ENCODE results near the gene PPP1R9B.

Gene PPP1R9B

GRCh38 chr17:50129728-50130558 lies 20.5 kb downstream of the PPP1R9B start, which contains the start of gene SAMD14:
TSS of gene SAMD14 (minus strand) at chr17:50130160. CDS start at chr17:50124959, 5,201 bp downstream.
- H3K27ac ChIP-seq = no peak within 1 kb of the TSS
- no peak for DNase-seq (ENCODE audit: low read depth, low spot score)

DNA sequence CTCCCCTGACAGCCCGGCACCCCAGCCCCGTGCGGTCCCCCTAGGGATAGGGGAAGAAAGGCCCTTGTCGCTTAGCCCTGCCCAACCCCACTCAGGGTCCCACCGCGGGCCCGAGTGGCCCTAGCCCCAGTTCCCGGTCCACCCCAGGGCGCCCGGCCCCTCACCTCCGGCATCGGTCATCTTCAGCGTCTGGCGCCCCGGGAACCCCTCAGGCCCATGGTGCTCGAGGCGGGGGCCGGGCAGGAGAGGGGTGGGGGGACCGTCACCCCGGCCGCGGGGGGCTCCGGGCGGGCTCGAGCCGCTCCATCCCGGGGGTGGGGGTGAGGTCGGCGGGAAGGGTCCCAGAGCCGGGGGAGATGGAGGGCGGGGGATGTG lies 21.1 kb downstream of the PPP1R9B start:
- H3K27ac ChIP-seq = no peak overlapping the region
- DNase-seq (ENCODE audit: low read depth, low spot score) = no peak

- H3K27ac ChIP-seq = no peak overlapping the region
- DNase-seq (ENCODE audit: low read depth, low spot score) = no peak
Measured at GRCh38 chr17:50128441-50129352, 21.8 kb downstream of the PPP1R9B start.

DNA sequence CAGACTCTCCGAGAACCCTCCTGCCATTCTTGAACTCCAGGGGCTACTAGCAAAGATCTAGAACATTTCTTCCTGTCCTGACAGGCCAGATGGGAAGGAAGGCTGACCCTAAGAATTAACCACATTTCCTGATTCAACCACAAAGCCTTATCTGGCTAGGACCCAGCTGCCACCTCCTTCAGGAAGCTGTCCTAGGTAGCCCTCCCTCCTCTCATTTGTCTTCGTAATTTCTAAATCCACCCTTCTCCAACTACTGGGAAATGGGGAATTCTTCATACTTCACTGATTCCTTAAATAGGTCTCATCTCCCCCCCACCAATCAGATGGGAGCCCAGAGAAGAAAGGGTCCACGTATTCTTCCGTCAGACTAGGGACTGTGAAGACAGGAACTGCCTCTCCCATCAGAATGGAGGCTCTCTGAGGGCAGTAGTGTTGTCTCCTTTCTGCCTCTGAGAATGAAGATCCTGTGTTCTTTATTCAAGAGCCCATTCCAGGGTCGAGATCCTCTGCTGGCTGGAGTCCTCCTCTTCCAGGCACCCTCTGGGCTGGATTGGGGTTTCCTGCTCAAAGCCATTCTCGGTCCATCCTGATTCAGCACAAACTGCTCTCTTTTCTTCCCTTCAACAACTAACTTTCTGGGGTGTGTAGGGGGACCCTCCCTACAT lies 22.6 kb downstream of the PPP1R9B start:
- no peak for DNase-seq (ENCODE audit: low read depth, low spot score)
- no peak overlapping the region for H3K27ac ChIP-seq

DNA sequence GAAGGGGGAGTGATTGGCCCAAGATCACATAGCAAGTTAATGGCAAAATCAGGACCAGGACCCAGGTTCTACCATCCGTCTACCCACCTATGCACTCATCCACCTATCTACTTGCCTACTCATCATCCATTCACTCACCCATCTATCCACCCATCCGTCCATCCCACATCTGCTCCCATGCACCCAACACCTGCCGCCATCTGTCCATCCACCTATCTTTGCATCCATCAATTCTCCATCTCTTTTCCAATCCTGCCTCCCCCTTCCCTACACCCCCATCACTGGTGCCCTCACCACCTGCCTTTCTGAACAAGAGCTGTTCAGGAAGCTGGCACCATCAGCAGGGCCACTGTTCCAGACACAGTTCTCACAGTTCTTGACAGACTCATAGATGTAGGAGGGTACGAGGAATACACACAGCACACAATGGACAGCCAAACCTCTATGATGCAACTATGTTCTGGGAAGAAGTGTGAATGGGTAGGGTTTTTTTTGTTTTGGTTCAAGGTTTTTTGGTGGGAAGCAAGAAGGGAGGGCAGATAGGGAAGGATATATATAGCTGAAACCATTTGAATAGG lies 25.0 kb downstream of the PPP1R9B start:
- no peak overlapping the region for H3K27ac ChIP-seq
- no peak for DNase-seq (ENCODE audit: low read depth, low spot score)

- no peak overlapping the region for H3K27ac ChIP-seq
- no peak for DNase-seq (ENCODE audit: low read depth, low spot score)
Measured at GRCh38 chr17:50123649-50124349, 26.7 kb downstream of the PPP1R9B start.

DNA sequence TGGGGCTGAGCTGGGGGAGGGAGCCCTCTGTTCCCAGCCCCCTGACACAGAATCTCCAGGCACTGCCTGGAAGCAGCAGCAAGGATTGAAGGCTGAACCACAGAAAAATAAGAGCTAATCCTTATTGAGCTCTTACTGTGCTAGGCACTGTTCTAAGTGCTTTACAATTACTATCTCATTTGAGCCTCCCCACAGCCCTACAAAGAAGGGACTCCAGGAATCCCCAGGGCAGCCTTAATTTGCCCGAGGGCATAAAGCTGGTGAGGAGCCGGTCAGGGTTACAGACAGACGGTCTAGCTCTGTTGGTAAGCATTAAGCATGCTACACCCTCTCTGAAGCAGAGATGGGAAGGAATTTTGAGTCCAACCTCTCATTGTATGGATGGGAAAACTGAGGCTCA lies 27.5 kb downstream of the PPP1R9B start:
- H3K27ac ChIP-seq = no peak overlapping the region
- DNase-seq (ENCODE audit: low read depth, low spot score) = no peak

DNA sequence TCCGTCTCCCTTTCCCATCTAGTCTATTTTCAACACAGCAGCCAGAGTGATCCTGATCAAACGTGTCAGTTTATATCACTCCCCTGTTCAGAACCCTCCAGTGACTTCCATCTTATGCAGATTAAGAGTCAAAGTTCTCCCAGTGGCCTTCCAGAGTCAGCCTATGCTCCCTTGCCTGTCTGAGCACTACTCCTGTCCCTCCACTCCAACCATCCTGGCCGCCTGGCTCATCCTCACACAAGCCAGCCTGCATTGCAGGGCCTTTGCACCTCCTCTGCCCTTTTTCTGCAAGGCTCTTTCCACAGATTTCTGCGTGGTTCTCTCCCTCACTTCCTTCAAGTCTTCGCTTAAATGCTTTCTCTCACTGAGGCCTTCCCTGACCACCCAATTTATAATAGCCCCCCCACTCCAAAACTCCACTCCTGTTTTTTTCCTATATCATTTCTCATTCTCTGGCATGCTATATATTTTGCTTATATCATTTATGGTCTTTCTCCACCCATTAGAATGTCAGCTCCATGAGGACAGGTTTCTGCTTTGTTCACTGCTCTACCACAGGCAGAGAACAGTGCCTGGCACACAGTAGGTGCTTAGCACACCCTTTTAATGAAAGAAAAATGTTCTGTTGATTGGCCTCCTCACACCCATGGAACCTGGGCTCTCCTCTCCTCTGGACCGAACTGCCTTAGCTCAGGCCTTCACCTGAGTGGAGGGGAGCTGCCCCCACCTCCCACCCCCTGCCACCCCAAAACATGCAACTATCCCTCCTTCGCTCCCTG lies 29.8 kb downstream of the PPP1R9B start:
- H3K27ac ChIP-seq = no peak overlapping the region

DNA sequence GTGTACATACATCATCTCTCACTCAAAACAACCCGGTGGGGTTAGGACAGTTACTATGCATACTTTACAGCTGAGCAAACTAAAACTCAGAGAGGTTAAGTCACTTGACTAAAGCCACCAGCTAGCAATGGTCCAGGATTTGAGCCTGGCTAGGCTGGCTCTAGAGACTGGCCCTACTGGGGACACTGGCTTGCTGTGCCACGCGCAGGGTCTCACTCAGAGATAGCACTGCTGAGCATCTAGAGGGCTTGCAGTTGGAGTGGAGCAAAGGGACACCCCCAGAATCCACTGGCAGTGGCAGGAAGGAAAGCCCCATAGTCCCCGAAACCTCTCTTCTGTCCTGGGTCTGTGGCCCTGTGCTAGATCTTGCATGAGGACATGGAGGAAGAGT lies 31.7 kb downstream of the PPP1R9B start:
- DNase-seq (ENCODE audit: low read depth, low spot score) = no peak
- H3K27ac ChIP-seq = no peak overlapping the region

More for the DNA sequence above, 29.8 kb downstream of the PPP1R9B start:
- DNase-seq (ENCODE audit: low read depth, low spot score) = no peak

DNA sequence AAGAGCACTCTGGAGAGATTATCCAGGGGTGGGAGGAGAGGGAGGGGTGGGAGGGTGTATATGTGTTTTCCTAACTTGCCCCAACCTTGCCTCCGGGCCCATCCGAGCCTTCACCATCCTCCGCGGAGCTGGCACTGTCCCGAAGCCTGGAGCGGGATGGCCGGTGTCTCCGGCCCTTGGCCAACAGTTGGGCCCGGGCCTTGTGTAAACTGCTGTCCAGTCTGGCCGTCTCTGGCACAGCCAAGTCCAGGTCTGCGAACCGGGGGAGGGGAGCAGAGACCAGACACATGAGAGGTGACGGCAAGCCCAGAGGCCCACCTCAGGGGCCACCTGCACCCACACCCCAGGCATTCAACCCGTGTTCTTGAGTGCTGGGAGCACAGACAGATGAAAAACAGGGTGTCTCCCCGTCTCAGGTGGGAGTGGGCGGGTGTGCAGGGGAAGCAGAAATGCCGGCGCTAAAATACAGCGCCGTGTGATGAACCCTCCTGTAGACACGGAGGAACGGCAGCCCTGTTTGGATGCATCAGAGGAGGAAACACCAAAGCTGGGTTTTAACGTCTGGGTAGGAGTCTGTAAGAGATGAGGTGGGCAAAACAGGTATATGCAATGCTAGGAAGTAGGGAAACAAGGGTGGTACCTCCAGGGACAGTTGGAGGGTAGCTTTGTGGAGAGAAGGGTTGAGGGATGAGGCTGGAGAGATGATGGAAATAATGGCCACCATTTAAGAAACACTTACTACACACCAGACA lies 32.2 kb downstream of the PPP1R9B start:
- DNase-seq (ENCODE audit: low read depth, low spot score) = no peak
- no peak overlapping the region for H3K27ac ChIP-seq

DNA sequence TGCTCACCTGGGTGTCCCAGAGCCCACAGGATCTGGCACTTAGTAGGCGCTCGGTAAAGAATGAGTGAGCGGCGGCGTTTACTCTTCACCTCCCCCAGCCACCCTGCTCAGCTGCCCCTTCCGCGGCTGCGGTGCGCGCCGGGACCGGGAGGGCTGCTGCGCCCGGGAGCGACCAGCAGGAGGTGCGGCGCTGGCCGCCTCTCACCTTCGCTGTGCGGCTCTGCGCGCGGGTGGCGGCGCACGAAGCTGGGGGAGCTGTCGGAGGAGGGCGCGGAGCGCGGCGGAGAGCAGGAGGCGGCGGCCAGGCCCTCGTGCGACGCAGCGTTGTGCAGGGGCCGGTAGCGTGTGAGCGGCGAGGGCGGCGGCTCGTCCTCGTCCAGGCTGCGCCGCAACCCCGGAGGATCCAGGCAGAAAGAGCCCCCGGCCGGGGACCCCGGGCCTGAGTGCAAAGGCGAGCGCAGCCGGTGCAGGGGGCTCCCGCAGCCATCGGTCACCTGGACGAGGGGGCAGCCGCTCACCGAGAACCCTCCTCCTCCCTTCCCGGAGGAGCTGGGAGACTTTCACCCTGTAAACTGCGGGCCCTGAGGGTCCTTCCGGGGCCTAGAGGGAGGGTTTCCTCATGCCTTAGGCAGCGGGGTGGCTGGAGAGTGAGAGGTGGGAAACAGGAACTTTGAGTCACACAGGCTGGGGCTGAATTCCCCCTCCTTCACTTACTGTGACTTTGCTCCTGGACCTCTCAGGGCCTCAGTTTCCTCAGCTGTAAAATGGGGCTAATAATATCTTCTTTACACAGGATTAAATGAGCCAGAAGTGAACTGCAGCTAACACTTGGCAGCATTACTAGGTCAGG lies 33.0 kb downstream of the PPP1R9B start:
- no peak for DNase-seq (ENCODE audit: low read depth, low spot score)
- no peak overlapping the region for H3K27ac ChIP-seq

- no peak for DNase-seq (ENCODE audit: low read depth, low spot score)
- no peak overlapping the region for H3K27ac ChIP-seq
Measured at GRCh38 chr17:50115756-50116155, 34.7 kb downstream of the PPP1R9B start.

- DNase-seq (ENCODE audit: low read depth, low spot score) = no peak
- H3K27ac ChIP-seq = no peak overlapping the region
Measured at GRCh38 chr17:50114849-50115357, 35.6 kb downstream of the PPP1R9B start.

DNA sequence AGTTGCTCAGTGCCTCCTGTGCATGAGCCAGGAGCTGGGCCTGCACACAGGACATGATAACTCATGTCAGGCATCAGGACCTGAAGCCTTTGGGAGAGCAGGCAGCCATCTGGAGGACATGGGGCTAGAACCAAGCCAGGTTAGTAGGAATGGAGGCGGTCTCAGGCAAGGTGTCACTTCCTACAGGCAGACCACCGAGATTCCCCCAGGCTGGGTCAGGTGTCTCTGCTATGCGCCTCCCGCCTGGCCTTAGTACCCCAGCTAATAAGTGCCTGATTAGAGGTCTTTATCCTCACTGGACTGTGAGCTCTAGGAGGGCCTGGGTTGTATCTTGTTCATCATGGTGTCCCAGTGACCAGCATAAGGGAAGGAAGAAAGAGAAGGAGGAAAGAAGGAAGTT lies 36.1 kb downstream of the PPP1R9B start:
- no peak for DNase-seq (ENCODE audit: low read depth, low spot score)
- no peak overlapping the region for H3K27ac ChIP-seq

GRCh38 chr17:50113624-50114320 lies 36.7 kb downstream of the PPP1R9B start:
- no peak for DNase-seq (ENCODE audit: low read depth, low spot score)
- H3K27ac ChIP-seq = no peak overlapping the region

GRCh38 chr17:50112694-50113093 lies 37.8 kb downstream of the PPP1R9B start:
- DNase-seq (ENCODE audit: low read depth, low spot score) = no peak

More at GRCh38 chr17:50112694-50113093, 37.8 kb downstream of the PPP1R9B start:
- H3K27ac ChIP-seq = no peak overlapping the region
